ENCODE results near the gene MRGPRG.

Gene MRGPRG

DNA sequence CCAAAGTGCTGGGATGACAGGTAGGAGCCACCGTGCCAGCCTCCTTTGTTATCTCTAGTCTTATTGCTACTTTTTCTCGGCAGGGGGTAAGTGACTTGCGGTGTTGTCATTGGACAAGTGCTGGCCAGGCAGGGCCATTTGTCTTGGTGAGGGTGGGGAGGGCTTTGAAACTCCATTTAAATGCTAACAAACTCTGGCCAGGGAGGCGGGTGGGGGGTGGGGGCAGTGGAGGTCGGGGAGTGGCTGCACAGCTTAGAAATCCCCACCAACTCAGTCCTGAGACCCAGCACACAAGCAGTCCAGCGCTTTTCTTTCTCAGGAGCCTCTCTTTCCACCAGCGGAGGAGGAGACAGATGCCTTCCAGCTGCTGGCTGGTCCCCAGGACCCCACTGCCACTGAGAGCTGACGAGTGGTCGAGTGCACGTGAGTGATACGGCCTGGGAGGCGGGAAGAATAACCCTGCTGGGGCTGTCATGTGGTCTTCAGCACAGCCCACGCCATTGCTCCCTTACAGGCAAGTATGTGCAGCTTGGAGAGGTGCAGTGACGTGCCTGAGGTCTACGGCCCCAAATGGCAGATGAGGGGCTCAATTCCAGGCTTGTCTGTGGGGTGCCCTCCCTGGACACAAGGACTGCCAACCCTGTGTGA, 29.3 kb downstream of the MRGPRG start:
- H3K4me3 ChIP-seq (ENCODE audit: low read depth, low read length, poor library complexity, severe bottlenecking) = no peak overlapping the region
- no peak overlapping the region for H2AFZ ChIP-seq (ENCODE audit: low read length)
- H3K79me2 ChIP-seq (ENCODE audit: insufficient read depth, low read length) = no peaks in the 10 kb centered on the region
- H3K4me2 ChIP-seq (ENCODE audit: low read length) = no peak overlapping the region
- no peaks in the 10 kb centered on the region for H3K36me3 ChIP-seq (ENCODE audit: insufficient read depth, low read length)
- no peaks in the 10 kb centered on the region for H3F3A ChIP-seq (ENCODE audit: insufficient read depth, low read length)
- no peak for TF ChIP-seq EZH2 (IDR thresholded peaks at IDR 0.05; ENCODE audit: borderline replicate concordance, low read length)
- no peak for TF ChIP-seq CTCF (IDR thresholded peaks at IDR 0.05; ENCODE audit: low read length)
- no peak overlapping the region for H3K9ac ChIP-seq (ENCODE audit: low read length)
- no peaks in the 10 kb centered on the region for H3K9me2 ChIP-seq (ENCODE audit: low read depth, low read length)
- no peaks in the 10 kb centered on the region for H3K27me3 ChIP-seq (ENCODE audit: insufficient read depth, low read length)
- H3K9me3 ChIP-seq (ENCODE audit: low read length) = no peaks in the 10 kb centered on the region
- no peaks in the 10 kb centered on the region for H4K20me1 ChIP-seq (ENCODE audit: insufficient read depth, low read length)
- no peaks in the 10 kb centered on the region for H3K4me1 ChIP-seq (ENCODE audit: insufficient read depth, low read length, severe bottlenecking)
- no peak overlapping the region for H3K27ac ChIP-seq (ENCODE audit: low read depth, low read length, poor library complexity, severe bottlenecking)

DNA sequence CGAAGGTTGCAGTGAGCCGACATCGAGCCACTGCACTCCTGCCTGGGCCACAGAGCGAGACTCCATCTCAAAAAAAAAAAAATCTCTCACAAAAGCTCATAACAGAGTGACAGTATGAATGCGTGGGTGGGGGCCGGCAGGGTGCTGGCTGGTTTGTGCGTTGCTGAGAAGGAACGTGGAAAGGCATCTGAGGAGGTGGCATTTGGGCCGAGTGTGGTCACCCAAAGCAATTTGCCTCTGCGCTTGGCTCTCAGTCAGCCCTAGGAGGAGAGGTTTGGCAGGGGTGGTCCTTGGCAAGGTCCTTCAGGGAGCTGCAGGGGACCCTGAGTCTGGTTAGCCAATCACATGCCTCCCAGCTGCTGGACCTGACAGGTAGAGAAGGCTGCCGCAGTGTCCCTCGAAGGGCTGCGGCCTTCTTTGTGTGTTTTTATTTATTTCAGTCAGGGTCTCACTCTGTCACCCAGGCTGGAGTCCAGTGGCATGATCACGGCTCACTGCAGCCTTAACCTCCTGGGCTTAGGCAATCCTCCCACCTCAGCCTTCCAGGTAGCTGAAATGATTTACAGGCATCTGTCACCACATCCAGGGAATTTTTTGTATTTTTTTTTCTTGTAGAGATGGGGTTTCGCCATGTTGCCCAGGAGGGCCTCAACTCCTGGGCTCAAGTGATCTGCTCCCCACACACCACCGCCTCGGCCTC, 30.0 kb downstream of the MRGPRG start:
- Histone ChIP-seq H3K27ac (ENCODE audit: low read depth, low read length, poor library complexity, severe bottlenecking) (no peak overlapping the region), H3K4me3 (ENCODE audit: low read depth, low read length, poor library complexity, severe bottlenecking) (no peak overlapping the region), H3K9me2 (ENCODE audit: low read depth, low read length) (no peaks in the 10 kb centered on the region), H3K9me3 (ENCODE audit: low read length) (no peaks in the 10 kb centered on the region), H3K79me2 (ENCODE audit: insufficient read depth, low read length) (no peaks in the 10 kb centered on the region), H3K4me2 (ENCODE audit: low read length) (no peak overlapping the region), H4K20me1 (ENCODE audit: insufficient read depth, low read length) (no peaks in the 10 kb centered on the region), H3K36me3 (ENCODE audit: insufficient read depth, low read length) (no peaks in the 10 kb centered on the region), H3K9ac (ENCODE audit: low read length) (no peak overlapping the region), H2AFZ (ENCODE audit: low read length) (no peak overlapping the region), H3F3A (ENCODE audit: insufficient read depth, low read length) (no peaks in the 10 kb centered on the region), H3K4me1 (ENCODE audit: insufficient read depth, low read length, severe bottlenecking) (no peaks in the 10 kb centered on the region), H3K27me3 (ENCODE audit: insufficient read depth, low read length) (no peaks in the 10 kb centered on the region)
- no peak for TF ChIP-seq CTCF (IDR thresholded peaks at IDR 0.05; ENCODE audit: low read length)
- no peak for TF ChIP-seq EZH2 (IDR thresholded peaks at IDR 0.05; ENCODE audit: borderline replicate concordance, low read length)

DNA sequence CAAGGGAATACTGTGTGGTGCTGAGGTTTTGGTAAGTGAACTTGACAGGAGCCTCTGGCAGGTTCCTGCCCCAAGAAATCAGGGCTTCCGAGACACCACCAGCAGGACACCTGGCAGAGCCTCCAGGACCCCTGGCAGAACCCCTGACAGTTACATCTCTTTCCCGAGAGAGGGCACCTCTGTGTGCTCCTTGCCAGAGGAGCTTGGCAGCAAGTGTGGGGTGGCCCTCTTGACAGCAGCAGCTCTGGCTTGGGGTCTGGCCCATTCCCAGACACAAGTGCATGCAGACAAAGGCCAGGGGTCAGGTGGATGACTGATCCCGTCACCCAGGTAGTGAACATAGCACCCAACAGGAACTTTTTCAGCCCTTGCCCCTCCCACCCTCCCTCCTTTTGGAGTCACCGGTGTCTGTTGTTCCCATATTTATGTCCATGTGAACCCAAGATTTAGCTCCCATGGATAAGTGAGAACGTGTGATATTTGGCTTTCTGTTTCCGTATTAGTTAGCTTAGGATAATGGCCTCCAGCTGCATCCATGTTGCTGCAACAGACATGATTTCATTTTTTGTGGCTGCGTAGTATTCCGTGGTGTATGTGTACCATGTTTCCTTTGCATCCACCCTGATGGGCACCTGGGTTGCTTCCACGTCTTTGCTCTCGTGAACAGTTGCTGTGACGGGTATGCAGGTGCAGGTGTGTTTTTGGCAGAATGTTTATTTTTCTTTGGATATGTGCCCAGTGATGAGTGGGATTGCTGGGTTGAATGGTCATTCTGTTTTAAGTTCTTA, 32.3 kb downstream of the MRGPRG start:
- no peak overlapping the region for H2AFZ ChIP-seq (ENCODE audit: low read length)
- no peaks in the 10 kb centered on the region for H3K36me3 ChIP-seq (ENCODE audit: insufficient read depth, low read length)
- H3K27me3 ChIP-seq (ENCODE audit: insufficient read depth, low read length) = no peaks in the 10 kb centered on the region
- no peaks in the 10 kb centered on the region for H3F3A ChIP-seq (ENCODE audit: insufficient read depth, low read length)
- no peaks in the 10 kb centered on the region for H3K79me2 ChIP-seq (ENCODE audit: insufficient read depth, low read length)
- H4K20me1 ChIP-seq (ENCODE audit: insufficient read depth, low read length) = no peaks in the 10 kb centered on the region
- no peaks in the 10 kb centered on the region for H3K9me3 ChIP-seq (ENCODE audit: low read length)
- TF ChIP-seq EZH2 (IDR thresholded peaks at IDR 0.05; ENCODE audit: borderline replicate concordance, low read length) (no peak), CTCF (IDR thresholded peaks at IDR 0.05; ENCODE audit: low read length) (no peak)
- H3K4me1 ChIP-seq (ENCODE audit: insufficient read depth, low read length, severe bottlenecking) = no peaks in the 10 kb centered on the region
- H3K9ac ChIP-seq (ENCODE audit: low read length) = no peak overlapping the region
- no peaks in the 10 kb centered on the region for H3K9me2 ChIP-seq (ENCODE audit: low read depth, low read length)
- no peak overlapping the region for H3K4me2 ChIP-seq (ENCODE audit: low read length)
- no peak overlapping the region for H3K4me3 ChIP-seq (ENCODE audit: low read depth, low read length, poor library complexity, severe bottlenecking)
- no peak overlapping the region for H3K27ac ChIP-seq (ENCODE audit: low read depth, low read length, poor library complexity, severe bottlenecking)
